Skeletal muscle satellite cell (primary cell): ENCODE data around the gene CCL1. TPM values are rescaled to one million over a fixed set of nuclear protein-coding genes. Genes with fewer than 3 reads are reported as not detected.

Experiments
- H3K27me3 ChIP-seq: 2 replicates; pipeline ENCODE4 v1.7.0; 2013; ENCODE audit warnings: low read length; ENCODE audit not compliant: control insufficient read depth, insufficient read depth
- H3K36me3 ChIP-seq: 2 replicates; pipeline ENCODE4 v1.7.0; 2013; ENCODE audit warnings: mild to moderate bottlenecking, control low read depth, low read length; ENCODE audit not compliant: insufficient read depth
- H3K4me1 ChIP-seq: 2 replicates; pipeline ENCODE4 v1.7.0; 2013; ENCODE audit warnings: low read length; ENCODE audit not compliant: control insufficient read depth, insufficient read depth
- H3K4me2 ChIP-seq: 2 replicates; pipeline ENCODE4 v1.7.0; 2013; ENCODE audit warnings: mild to moderate bottlenecking, low read length
- H3K4me3 ChIP-seq: 2 replicates; pipeline ENCODE4 v1.7.0; 2013; ENCODE audit warnings: low read length
- H3K9ac ChIP-seq: 2 replicates; pipeline ENCODE4 v1.7.0; 2013; ENCODE audit warnings: mild to moderate bottlenecking, low read depth, low read length, moderate library complexity
- H3K9me3 ChIP-seq: replicated peaks from 2 replicates; pipeline ENCODE4 v1.7.0; 2013; ENCODE audit warnings: mild to moderate bottlenecking, control low read depth, low read length
- total RNA-seq: library from RNA; depleted of rRNA; stranded (reverse); fragments of >200 nt; gene quantifications from 2 replicates; pipeline ENCODE4 v1.2.3, GENCODE V29; 2012; rRNA removed

CCL1 gene, protein sequence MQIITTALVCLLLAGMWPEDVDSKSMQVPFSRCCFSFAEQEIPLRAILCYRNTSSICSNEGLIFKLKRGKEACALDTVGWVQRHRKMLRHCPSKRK
- total RNA-seq: not detected in 2 replicates

DNA sequence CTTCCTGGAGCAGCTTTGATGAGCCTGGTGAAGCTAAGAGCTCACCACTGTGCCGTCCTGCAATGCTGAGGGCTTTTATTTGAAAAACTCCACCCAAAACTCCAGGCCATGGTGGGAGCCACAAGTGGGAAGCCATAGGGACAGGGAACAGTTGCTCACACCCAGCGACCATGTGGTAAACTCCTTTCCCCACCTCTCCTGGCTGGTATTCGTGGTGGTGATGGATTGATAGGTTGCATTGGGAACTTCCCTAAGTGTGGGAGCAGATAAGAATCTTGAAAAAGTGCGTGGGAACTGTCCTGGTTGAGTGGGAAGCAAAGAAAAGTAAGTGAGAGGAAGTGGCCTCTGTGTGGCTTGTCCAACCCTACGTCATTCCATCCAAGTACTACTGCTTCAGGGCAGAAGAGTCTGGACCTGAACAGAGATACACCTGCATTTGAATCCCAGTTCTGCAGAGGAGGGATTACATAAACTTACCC lies at the start of gene CCL1:
TSS of gene CCL1 (minus strand) at position 51 of the 479 bp plus-strand sequence. CDS start 72 bp downstream, outside the sequence.
- no peak within 1 kb of the TSS for H3K9ac ChIP-seq
- H3K36me3 ChIP-seq: no peaks in the 10 kb centered on the region
- no peaks in the 10 kb centered on the region for H3K4me1 ChIP-seq
- no peaks in the 10 kb centered on the region for H3K27me3 ChIP-seq
- H3K4me3 ChIP-seq: no peak within 1 kb of the TSS
- H3K9me3 ChIP-seq: no peaks in the 10 kb centered on the region
- H3K4me2 ChIP-seq: no peak within 1 kb of the TSS

DNA sequence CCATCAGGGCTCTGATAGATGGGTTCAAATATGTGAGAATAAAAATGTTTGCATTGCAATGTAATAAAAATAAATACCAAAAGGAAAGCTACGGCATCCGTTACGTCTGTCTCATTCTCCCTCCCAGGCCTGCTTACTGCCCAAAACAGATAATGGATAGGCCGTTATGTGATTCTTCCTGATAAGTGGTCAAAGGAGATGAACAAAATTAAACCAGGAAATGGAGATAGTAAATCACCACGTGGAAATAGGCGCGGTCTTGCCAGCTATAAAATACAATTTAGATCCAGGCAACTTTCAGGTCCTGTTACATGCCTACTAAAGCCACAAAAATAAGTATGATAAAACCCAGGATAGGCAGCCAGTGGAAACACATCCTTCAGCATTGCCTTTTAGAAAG lies 49.5 kb upstream of the CCL1 start:
- Histone ChIP-seq H3K27me3 (no peaks in the 10 kb centered on the region), H3K4me1 (peaks cover 10% of the 10 kb centered on the region), H3K4me3 (no peak overlapping the region), H3K4me2 (no peak overlapping the region), H3K9me3 (no peaks in the 10 kb centered on the region), H3K36me3 (no peaks in the 10 kb centered on the region), H3K9ac (no peak overlapping the region)

DNA sequence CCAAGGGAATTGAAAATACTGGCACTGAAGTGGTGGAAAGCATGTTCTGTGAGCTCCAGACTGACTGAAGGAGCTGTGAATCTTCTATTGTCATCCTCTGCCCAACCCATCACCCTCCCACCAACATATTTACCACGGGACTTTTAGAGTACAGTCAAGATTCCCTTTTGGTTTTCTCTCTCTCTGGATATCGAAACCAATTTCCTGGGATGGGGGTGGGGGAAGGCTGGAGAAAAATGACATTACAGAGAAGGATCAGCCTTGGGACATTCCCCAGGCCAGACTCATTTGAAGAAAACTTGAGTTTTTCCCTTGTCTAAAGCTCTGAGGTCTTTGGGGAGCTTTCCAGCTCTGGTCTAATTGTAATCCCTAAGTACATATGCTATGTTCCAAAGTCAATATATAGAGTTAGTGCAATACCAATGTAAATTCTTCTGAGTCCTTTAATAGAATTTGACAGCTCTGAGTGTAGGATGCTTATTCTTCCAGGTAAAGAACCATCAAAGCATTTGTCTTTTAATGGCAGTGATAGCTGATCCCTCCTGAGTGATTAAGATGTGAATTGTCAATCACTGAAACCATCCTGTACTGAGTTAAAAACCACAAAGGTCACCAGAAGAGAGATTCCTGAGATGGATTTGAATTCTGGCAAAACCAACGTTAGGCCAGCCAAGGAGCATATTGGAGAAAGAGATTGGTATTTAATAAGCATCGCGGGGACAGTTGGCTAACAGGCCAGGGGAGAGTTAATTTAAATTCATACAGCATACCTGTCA lies 48.8 kb upstream of the CCL1 start:
- no peak overlapping the region for H3K4me2 ChIP-seq
- no peaks in the 10 kb centered on the region for H3K27me3 ChIP-seq
- no peaks in the 10 kb centered on the region for H3K9me3 ChIP-seq
- peaks cover 10% of the 10 kb centered on the region for H3K4me1 ChIP-seq
- H3K9ac ChIP-seq: no peak overlapping the region
- H3K36me3 ChIP-seq: no peaks in the 10 kb centered on the region
- H3K4me3 ChIP-seq: no peak overlapping the region

DNA sequence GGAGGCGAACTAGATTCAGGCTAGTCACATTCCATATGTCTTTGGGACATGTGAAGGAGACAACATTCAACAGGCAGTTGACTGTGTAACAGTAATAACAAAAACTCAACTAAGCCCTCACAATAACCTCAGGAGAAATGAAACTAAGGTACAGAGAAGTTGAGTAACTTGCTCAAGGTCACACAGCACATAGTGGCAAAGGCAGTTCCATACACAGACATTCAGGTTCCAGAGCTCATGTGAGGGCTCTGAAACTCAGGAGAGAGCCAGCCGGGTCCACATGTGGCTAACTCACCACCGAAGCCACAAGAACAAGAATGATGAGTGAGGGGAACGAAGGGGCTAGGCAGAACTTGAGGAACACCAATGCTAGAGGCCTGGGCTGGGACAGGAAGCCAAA lies 46.3 kb upstream of the CCL1 start:
- Histone ChIP-seq H3K4me3 (no peak overlapping the region), H3K4me2 (no peak overlapping the region), H3K9me3 (no peaks in the 10 kb centered on the region), H3K27me3 (no peaks in the 10 kb centered on the region), H3K36me3 (no peaks in the 10 kb centered on the region), H3K9ac (no peak overlapping the region), H3K4me1 (peaks cover 10% of the 10 kb centered on the region)

DNA sequence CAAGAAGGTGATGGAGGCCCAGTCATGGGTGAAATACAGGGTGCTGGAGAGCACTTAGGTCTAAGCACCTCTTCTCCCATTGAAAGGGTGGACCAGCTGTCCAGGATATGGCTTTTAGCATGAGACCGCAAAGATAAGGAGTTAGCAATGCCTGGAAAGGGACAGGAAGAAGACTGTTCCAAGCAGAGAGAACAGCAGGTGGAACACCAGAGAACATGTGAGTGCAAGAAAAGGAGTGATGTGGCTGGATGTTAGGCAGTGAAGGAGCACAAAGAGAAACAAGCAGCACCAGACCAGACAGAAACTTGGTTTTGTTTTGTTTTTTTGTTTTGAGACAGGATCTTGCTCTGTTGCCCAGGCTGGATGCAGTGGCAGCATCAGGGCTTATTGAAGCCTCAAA lies 45.4 kb upstream of the CCL1 start:
- H3K9ac ChIP-seq: no peak overlapping the region
- no peaks in the 10 kb centered on the region for H3K27me3 ChIP-seq
- no peak overlapping the region for H3K4me3 ChIP-seq
- H3K9me3 ChIP-seq: no peaks in the 10 kb centered on the region
- peaks cover 9% of the 10 kb centered on the region for H3K4me1 ChIP-seq
- no peaks in the 10 kb centered on the region for H3K36me3 ChIP-seq
- no peak overlapping the region for H3K4me2 ChIP-seq

DNA sequence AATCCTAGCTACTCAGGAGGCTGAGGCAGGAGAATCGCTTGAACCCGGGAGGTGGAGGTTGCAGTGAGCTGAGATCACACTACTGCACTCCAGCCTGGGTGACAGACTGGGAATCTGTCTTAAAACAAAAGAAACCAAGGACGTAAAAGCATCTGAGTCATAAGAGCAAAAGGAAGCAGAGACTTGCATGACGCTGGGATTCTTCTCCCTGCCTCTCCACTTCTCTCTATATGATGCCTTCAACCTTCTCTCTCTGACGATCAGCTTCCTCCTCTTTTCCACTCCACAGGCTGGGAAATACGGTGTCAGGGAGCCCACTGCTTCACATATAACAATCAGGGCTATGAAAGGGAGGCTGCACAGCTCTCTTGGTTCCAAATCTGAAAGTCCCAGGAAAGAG lies 43.2 kb upstream of the CCL1 start:
- Histone ChIP-seq H3K4me3 (no peak overlapping the region), H3K4me2 (no peak overlapping the region), H3K4me1 (no peaks in the 10 kb centered on the region), H3K9ac (no peak overlapping the region), H3K9me3 (no peaks in the 10 kb centered on the region), H3K36me3 (no peaks in the 10 kb centered on the region), H3K27me3 (no peaks in the 10 kb centered on the region)

DNA sequence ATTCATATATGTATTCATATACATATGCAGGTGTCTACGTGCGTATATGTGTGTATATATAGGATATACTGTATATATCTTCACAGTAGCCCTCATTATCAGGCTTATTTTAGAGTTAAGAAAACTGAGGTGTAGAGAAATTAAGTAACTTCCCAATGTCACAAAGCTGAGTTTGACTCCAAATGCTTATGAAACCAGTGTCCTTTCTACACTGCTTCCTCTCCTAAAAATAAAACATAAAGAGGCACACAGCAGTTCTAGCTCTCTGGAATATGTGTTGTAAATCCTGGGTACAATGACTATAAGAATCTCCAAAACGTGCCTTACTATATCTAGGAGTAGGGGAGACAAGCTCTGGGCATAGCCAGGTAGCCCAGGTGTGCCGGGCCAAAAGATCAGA lies 40.0 kb upstream of the CCL1 start:
- H3K4me2 ChIP-seq: no peak overlapping the region
- no peaks in the 10 kb centered on the region for H3K27me3 ChIP-seq
- H3K36me3 ChIP-seq: no peaks in the 10 kb centered on the region
- no peaks in the 10 kb centered on the region for H3K9me3 ChIP-seq
- H3K9ac ChIP-seq: no peak overlapping the region
- H3K4me1 ChIP-seq: no peaks in the 10 kb centered on the region
- no peak overlapping the region for H3K4me3 ChIP-seq

DNA sequence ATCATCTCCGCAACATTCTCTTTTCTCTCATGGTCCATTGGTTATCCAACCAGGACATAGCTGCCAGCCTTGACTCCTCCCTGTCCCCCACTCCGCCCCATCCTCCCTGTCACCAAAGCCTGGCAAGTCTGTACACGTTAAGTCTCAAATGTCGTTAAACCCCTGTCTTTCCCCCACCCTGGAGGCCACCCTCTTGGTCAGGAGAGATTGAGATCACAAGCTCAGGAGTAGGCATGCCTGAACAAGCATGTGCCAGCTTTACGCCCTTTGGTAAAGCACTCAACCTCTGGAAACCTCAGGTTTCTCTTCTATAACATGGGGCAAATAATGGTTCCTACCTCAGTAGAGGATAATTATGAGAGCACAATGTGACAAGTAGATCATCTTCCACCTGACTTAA lies 38.1 kb upstream of the CCL1 start:
- no peaks in the 10 kb centered on the region for H3K27me3 ChIP-seq
- no peak overlapping the region for H3K4me3 ChIP-seq
- no peaks in the 10 kb centered on the region for H3K9me3 ChIP-seq
- H3K36me3 ChIP-seq: no peaks in the 10 kb centered on the region
- no peak overlapping the region for H3K4me2 ChIP-seq
- H3K4me1 ChIP-seq: no peaks in the 10 kb centered on the region
- no peak overlapping the region for H3K9ac ChIP-seq

DNA sequence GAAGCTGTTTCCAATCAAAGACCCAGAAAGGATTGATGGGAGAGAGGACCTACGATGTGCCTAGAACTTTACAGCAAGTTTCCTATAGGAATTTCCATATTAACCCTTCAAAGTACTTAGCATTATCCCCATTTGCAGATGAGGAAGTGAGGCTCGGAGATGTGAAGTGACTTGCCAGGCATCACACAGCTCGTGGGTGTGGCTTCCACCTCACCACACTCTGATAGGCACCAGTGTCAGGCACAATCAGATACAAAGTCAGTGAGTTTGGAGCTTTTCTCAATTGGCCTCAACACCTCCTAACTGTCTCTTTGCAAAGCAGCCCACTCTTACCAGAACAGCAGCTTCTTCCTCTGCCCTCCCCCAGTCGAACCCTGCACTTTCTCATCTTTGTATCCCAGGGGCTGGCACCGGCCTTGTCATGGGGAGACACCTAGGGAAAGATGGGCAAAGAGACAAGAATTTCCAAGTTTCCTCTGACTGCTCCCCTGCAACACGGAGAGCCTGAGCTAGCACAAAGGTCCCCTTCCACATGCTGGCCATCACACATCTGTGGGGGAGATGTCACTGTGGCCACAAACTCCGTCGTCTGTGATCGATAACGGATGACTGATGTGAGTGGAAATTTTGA lies 37.4 kb upstream of the CCL1 start:
- Histone ChIP-seq H3K9me3 (no peaks in the 10 kb centered on the region), H3K4me1 (no peaks in the 10 kb centered on the region)

DNA sequence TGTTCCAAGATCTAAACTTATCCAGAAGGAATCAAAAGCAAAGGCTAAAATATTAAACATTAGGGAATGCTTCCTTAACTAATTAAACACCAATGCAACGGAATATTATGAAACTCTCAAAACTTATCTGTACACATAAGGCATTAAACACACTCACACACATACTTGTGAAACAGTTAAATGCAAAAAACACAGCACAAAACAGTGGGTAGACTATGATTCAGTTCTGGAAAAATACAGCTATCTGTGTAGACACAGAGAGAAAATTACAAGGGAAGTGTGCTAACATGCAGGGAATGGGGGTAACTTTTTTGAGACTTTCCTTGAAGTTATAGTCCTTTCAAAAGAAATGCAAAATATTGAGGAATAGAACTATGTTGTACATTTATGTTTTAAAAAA lies 36.7 kb upstream of the CCL1 start:
- Histone ChIP-seq H3K36me3 (no peaks in the 10 kb centered on the region), H3K27me3 (no peaks in the 10 kb centered on the region), H3K9me3 (no peaks in the 10 kb centered on the region), H3K4me3 (no peak overlapping the region), H3K9ac (no peak overlapping the region), H3K4me2 (no peak overlapping the region), H3K4me1 (no peaks in the 10 kb centered on the region)

More for the DNA sequence above, 37.4 kb upstream of the CCL1 start:
- no peak overlapping the region for H3K9ac ChIP-seq
- H3K4me2 ChIP-seq: no peak overlapping the region
- no peaks in the 10 kb centered on the region for H3K27me3 ChIP-seq
- no peaks in the 10 kb centered on the region for H3K36me3 ChIP-seq
- no peak overlapping the region for H3K4me3 ChIP-seq

DNA sequence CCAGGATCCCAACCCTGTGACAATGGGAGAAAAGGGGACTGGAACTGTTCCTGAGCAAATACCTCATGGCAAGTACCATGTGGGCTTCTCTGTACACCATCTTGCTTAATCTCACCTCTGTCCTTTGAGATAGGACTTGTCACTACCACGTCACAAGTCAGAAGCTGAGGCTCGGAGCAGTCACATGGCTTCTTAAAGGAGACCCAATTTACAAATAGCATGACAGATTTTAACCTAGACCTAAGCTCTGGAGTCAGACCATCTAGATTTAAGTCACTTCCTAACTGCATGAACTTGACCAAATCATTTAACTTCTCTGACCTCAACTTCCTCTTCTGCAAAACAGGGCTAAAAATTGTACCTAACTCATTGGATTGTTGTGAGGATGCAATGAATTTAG lies 36.0 kb upstream of the CCL1 start:
- Histone ChIP-seq H3K36me3 (no peaks in the 10 kb centered on the region), H3K4me1 (no peaks in the 10 kb centered on the region), H3K4me3 (no peak overlapping the region), H3K9ac (no peak overlapping the region), H3K9me3 (no peaks in the 10 kb centered on the region), H3K27me3 (no peaks in the 10 kb centered on the region), H3K4me2 (no peak overlapping the region)
